ENCODE measurements around the gene INPP5A.

Gene INPP5A

GRCh38 chr10:132562177-132562915 is 24.8 kb downstream of the INPP5A start:
- ATAC-seq: no peak
- TF ChIP-seq TSHZ2 (CRISPR knock-in tag; IDR thresholded peaks at IDR 0.05): no peak
- TF ChIP-seq RARB (CRISPR knock-in tag; IDR thresholded peaks at IDR 0.05): no peak
- no peak for TF ChIP-seq BACH2 (CRISPR knock-in tag; IDR thresholded peaks at IDR 0.05; ENCODE audit: borderline replicate concordance)
- TF ChIP-seq CSRNP3 (CRISPR knock-in tag; IDR thresholded peaks at IDR 0.05): no peak
- no peak for TF ChIP-seq SNAI2 (CRISPR knock-in tag; IDR thresholded peaks at IDR 0.05)
- no peak for TF ChIP-seq POU6F1 (CRISPR knock-in tag; IDR thresholded peaks at IDR 0.05; ENCODE audit: borderline replicate concordance, low read depth)
- TF ChIP-seq OSR1 (CRISPR knock-in tag; IDR thresholded peaks at IDR 0.05): no peak

- no peak for ATAC-seq
- no peak for TF ChIP-seq BACH2 (CRISPR knock-in tag; IDR thresholded peaks at IDR 0.05; ENCODE audit: borderline replicate concordance)
- TF ChIP-seq ZNF565 (CRISPR knock-in tag; conservative IDR thresholded peaks at IDR 0.05; ENCODE audit: low read depth): no peak
- no peak for TF ChIP-seq PATZ1 (CRISPR knock-in tag; IDR thresholded peaks at IDR 0.05; ENCODE audit: borderline replicate concordance)
- TF ChIP-seq ESRRG (CRISPR knock-in tag; IDR thresholded peaks at IDR 0.05): no peak
- TF ChIP-seq TOX (CRISPR knock-in tag; IDR thresholded peaks at IDR 0.05; ENCODE audit: borderline replicate concordance): no peak
- no peak for TF ChIP-seq RARB (CRISPR knock-in tag; IDR thresholded peaks at IDR 0.05)
- no peak for TF ChIP-seq CSDC2 (CRISPR knock-in tag; IDR thresholded peaks at IDR 0.05)
- TF ChIP-seq ISL1 (CRISPR knock-in tag; IDR thresholded peaks at IDR 0.05): no peak
- TF ChIP-seq SNAI2 (CRISPR knock-in tag; IDR thresholded peaks at IDR 0.05): no peak
- TF ChIP-seq ARNTL (CRISPR knock-in tag; IDR thresholded peaks at IDR 0.05; ENCODE audit: borderline replicate concordance, low read depth): no peak
- TF ChIP-seq ZNF70 (CRISPR knock-in tag; IDR thresholded peaks at IDR 0.05): no peak
- TF ChIP-seq ZFP30 (CRISPR knock-in tag; IDR thresholded peaks at IDR 0.05): no peak
- no peak for TF ChIP-seq ZC3H10 (CRISPR knock-in tag; IDR thresholded peaks at IDR 0.05)
- no peak for TF ChIP-seq OSR1 (CRISPR knock-in tag; IDR thresholded peaks at IDR 0.05)
- TF ChIP-seq CREB5 (CRISPR knock-in tag; IDR thresholded peaks at IDR 0.05; ENCODE audit: low read depth): no peak
- no peak for TF ChIP-seq ZFP3 (CRISPR knock-in tag; IDR thresholded peaks at IDR 0.05)
- TF ChIP-seq CSRNP3 (CRISPR knock-in tag; IDR thresholded peaks at IDR 0.05): no peak
- no peak for TF ChIP-seq TCF4 (CRISPR knock-in tag; IDR thresholded peaks at IDR 0.05; ENCODE audit: borderline replicate concordance)
Measured at GRCh38 chr10:132562916-132563456, 25.4 kb downstream of the INPP5A start.

All from SK-N-SH treated with all-trans-retinoic acid at 6 μM for 48 hours (cell line).